ENCODE measurements around the gene ATPAF2. TPM values are rescaled to one million over a fixed set of nuclear protein-coding genes. Genes with fewer than 3 reads are reported as not detected.

Gene ATPAF2
- total and polyA plus RNA-seq, 2 donors (not counting 3 experiments of a cell fraction or from before 2014, with no cell fraction given): 23.2 to 35.7 TPM

DNA sequence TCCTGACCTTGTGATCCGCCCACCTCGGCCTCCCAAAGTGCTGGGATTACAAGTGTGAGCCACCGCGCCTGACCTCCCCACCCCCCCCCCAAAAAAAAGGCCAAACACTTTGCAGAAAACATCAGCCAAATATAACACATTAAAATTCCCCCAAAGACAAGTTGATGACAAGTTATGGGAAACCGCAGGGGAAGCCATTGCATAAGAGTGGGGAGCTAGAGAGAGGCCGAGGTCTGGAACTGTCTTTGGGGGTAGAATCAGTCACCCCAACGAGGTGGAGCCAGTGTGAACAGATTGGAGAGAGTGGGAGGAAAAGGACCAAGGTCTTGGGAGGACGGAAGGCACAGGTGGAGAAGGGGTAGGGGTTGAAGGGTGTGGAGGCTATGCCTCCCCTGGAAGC, 63.5 kb downstream of the ATPAF2 start:
- ChIA-PET CTCF (interaction anchor here (0.7 kb wide), 1 partner anchor 66 kb away, joined by 4 read pairs; no protein-coding TSS in a partner anchor), POLR2A (no interaction called here)
- TF ChIP-seq, protein P1, sequence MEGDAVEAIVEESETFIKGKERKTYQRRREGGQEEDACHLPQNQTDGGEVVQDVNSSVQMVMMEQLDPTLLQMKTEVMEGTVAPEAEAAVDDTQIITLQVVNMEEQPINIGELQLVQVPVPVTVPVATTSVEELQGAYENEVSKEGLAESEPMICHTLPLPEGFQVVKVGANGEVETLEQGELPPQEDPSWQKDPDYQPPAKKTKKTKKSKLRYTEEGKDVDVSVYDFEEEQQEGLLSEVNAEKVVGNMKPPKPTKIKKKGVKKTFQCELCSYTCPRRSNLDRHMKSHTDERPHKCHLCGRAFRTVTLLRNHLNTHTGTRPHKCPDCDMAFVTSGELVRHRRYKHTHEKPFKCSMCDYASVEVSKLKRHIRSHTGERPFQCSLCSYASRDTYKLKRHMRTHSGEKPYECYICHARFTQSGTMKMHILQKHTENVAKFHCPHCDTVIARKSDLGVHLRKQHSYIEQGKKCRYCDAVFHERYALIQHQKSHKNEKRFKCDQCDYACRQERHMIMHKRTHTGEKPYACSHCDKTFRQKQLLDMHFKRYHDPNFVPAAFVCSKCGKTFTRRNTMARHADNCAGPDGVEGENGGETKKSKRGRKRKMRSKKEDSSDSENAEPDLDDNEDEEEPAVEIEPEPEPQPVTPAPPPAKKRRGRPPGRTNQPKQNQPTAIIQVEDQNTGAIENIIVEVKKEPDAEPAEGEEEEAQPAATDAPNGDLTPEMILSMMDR (IDR thresholded peaks at IDR 0.05; ENCODE audit: extremely low read depth in 1 of 2, insufficient read depth in 1 of 2, low read depth in 1 of 2, low read length in 2 of 2): no peak
- TF ChIP-seq GATA2 (IDR thresholded peaks at IDR 0.05; ENCODE audit: insufficient read depth, insufficient read length, low read depth, low read length): no peak
- Histone ChIP-seq H3K27me3 (ENCODE audit: control insufficient read depth in 2 of 2, insufficient read depth in 2 of 2, low read length in 2 of 2) (no peaks in the 10 kb centered on the region), H3K4me3 (replicated peaks in 1 of 3; ENCODE audit: insufficient read depth in 1 of 3, low read depth in 1 of 3, low read length in 3 of 3) (no peak overlapping the region), H3K9me3 (replicated peaks; ENCODE audit: control insufficient read depth, insufficient read depth, low read length) (no peaks in the 10 kb centered on the region), H3K4me1 (ENCODE audit: control insufficient read depth, extremely low read depth, insufficient read depth, low read length) (peaks cover 17% of the 10 kb centered on the region), H3K79me2 (ENCODE audit: control insufficient read depth, insufficient read depth, low read length) (peaks cover 15% of the 10 kb centered on the region), H3K27ac (ENCODE audit: insufficient read depth, low read depth, low read length) (no peak overlapping the region), H3K9me1 (replicated peaks; ENCODE audit: control insufficient read depth, extremely low read depth, insufficient read depth, low read length) (no peaks in the 10 kb centered on the region), H3K9ac (replicated peaks; ENCODE audit: extremely low read depth, insufficient read depth, low read length) (no peak overlapping the region), H2AFZ (ENCODE audit: low read depth, low read length) (no peak overlapping the region), H3K36me3 (ENCODE audit: control insufficient read depth in 2 of 2, extremely low read depth in 1 of 2, insufficient read depth in 2 of 2, low read length in 2 of 2) (no peaks in the 10 kb centered on the region), H3K4me2 (ENCODE audit: insufficient read depth, low read length) (no peak overlapping the region), H4K20me1 (replicated peaks; ENCODE audit: control insufficient read depth, extremely low read depth, insufficient read depth, low read length) (no peaks in the 10 kb centered on the region)
- dilution Hi-C loops (cut with MboI; ENCODE audit: extremely low pct_ligation_motif_present, low sequenced_read_pairs) (no loop called here), intact Hi-C loops (cut with micrococcal nuclease) (no loop called here)
- DNase-seq (ENCODE audit: low read depth, low spot score) (no peak), FAIRE-seq (no peak)
- no TSS peak for BruUV-seq (replicated peaks)

DNA sequence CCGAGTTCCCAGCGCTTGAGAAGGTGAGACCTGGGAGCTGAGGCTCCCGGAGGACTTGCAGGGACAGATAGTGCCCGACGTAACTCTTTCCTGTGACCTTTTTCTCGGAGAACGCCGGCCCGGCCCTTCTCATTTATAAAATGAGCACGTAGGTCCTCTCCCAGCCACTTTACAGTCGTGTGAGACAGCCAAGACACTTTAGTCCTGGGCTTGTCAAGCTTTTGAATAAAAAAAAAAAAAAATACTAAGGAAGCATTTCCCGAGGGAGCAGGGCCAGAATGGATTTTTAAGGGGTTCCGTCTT, 66.1 kb downstream of the ATPAF2 start:
- Histone ChIP-seq H3K36me3 (ENCODE audit: control insufficient read depth in 2 of 2, extremely low read depth in 1 of 2, insufficient read depth in 2 of 2, low read length in 2 of 2) (no peaks in the 10 kb centered on the region), H3K4me1 (ENCODE audit: control insufficient read depth, extremely low read depth, insufficient read depth, low read length) (peaks cover 17% of the 10 kb centered on the region), H3K79me2 (ENCODE audit: control insufficient read depth, insufficient read depth, low read length) (peaks cover 22% of the 10 kb centered on the region), H2AFZ (ENCODE audit: low read depth, low read length) (peak overlapping the region; percentile 95), H3K27ac (ENCODE audit: insufficient read depth, low read depth, low read length) (peak overlapping the region; percentile 67), H3K4me2 (ENCODE audit: insufficient read depth, low read length) (peak overlapping the region; percentile 97), H3K9me1 (replicated peaks; ENCODE audit: control insufficient read depth, extremely low read depth, insufficient read depth, low read length) (no peaks in the 10 kb centered on the region), H4K20me1 (replicated peaks; ENCODE audit: control insufficient read depth, extremely low read depth, insufficient read depth, low read length) (peaks cover 3% of the 10 kb centered on the region), H3K4me3 (replicated peaks in 1 of 3; ENCODE audit: insufficient read depth in 1 of 3, low read depth in 1 of 3, low read length in 3 of 3) (peak overlapping the region; percentile 67 to 87 (median 79)), H3K9me3 (replicated peaks; ENCODE audit: control insufficient read depth, insufficient read depth, low read length) (no peaks in the 10 kb centered on the region), H3K9ac (replicated peaks; ENCODE audit: extremely low read depth, insufficient read depth, low read length) (peak overlapping the region; percentile 68), H3K27me3 (ENCODE audit: control insufficient read depth in 2 of 2, insufficient read depth in 2 of 2, low read length in 2 of 2) (no peaks in the 10 kb centered on the region)
- intact Hi-C loops (cut with micrococcal nuclease): loop anchor here (1.0 to 2.0 kb wide), 5 partner anchors 15 to 82 kb away; partner anchors contain the start of genes ATPAF2 and GID4
- POLR2A ChIA-PET: interaction anchor here (0.7 to 1.1 kb wide), 5 partner anchors 15 to 476 kb away, joined by 3 to 5 read pairs (median 3); partner anchors contain the start of gene RASD1
- no peak for DNase-seq (ENCODE audit: low read depth, low spot score)
- CTCF ChIA-PET: interaction anchor here (0.8 to 3.0 kb wide), 14 partner anchors 11 to 136 kb away, joined by 3 to 21 read pairs (median 5); partner anchors contain the start of gene SREBF1
- dilution Hi-C loops (cut with MboI; ENCODE audit: extremely low pct_ligation_motif_present, low sequenced_read_pairs): no loop called here
- BruUV-seq (replicated peaks): TSS peak; percentile 54
- FAIRE-seq: no peak
- TF ChIP-seq, protein P2, sequence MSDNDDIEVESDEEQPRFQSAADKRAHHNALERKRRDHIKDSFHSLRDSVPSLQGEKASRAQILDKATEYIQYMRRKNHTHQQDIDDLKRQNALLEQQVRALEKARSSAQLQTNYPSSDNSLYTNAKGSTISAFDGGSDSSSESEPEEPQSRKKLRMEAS (IDR thresholded peaks at IDR 0.05; ENCODE audit: insufficient read depth, insufficient read length): no peak
- TF ChIP-seq, protein P1 (IDR thresholded peaks at IDR 0.05; ENCODE audit: extremely low read depth in 1 of 2, insufficient read depth in 1 of 2, low read depth in 1 of 2, low read length in 2 of 2): no peak
- TF ChIP-seq MYC (IDR thresholded peaks at IDR 0.05; ENCODE audit: low read depth, low read length) (no peak), POLR2AphosphoS5 (IDR thresholded peaks at IDR 0.05; ENCODE audit: insufficient read depth, low read depth, low read length) (no peak), FOS (IDR thresholded peaks at IDR 0.05; ENCODE audit: borderline replicate concordance, insufficient read depth, low read length) (no peak), GATA2 (IDR thresholded peaks at IDR 0.05; ENCODE audit: insufficient read depth, insufficient read length, low read depth, low read length) (no peak), JUN (IDR thresholded peaks at IDR 0.05; ENCODE audit: borderline replicate concordance, insufficient read depth, insufficient read length, low read depth) (no peak), EZH2 (IDR thresholded peaks at IDR 0.05; ENCODE audit: borderline replicate concordance, low read depth, low read length, severe bottlenecking) (no peak), POLR2A (IDR thresholded peaks at IDR 0.05; ENCODE audit: low read depth, low read length) (no peak)

All from endothelial cell of umbilical vein (primary cell).